PFSK-1 (cell line): ENCODE data around the gene DGAT2.

Experiments used
- FOXP2 ChIP-seq: optimal IDR thresholded peaks from 2 replicates; pipeline ENCODE3; 2011; ENCODE audit warnings: borderline replicate concordance, control low read depth, inconsistent platforms; ENCODE audit not compliant: insufficient read depth; ENCODE audit errors: extremely low read length, extremely low read depth
- POLR2AphosphoS5 ChIP-seq: IDR thresholded peaks from 2 replicates; pipeline ENCODE4 v1.6.1; 2012; ENCODE audit warnings: low read depth, mild to moderate bottlenecking, control low read depth, low read length, moderate library complexity
- SIN3A ChIP-seq: IDR thresholded peaks from 2 replicates; pipeline ENCODE4 v1.6.1; 2012; ENCODE audit warnings: mild to moderate bottlenecking, low read length, moderate library complexity, borderline replicate concordance; ENCODE audit not compliant: insufficient read depth
- TAF1 ChIP-seq: IDR thresholded peaks from 2 replicates; pipeline ENCODE4 v1.6.1; 2012; ENCODE audit warnings: low read length, control low read depth, borderline replicate concordance; ENCODE audit not compliant: insufficient read depth
- TF ChIP-seq, protein P1 (sequence below), 2 experiments: IDR thresholded peaks; 2 replicates each; pipeline versions ENCODE4 v1.6.1 to v1.8.0; 2011 to 2012; ENCODE audit warnings: low read depth in 2 of 2, low read length in 2 of 2, control low read depth in 1 of 2, inconsistent platforms in 1 of 2, mild to moderate bottlenecking in 1 of 2, moderate library complexity in 1 of 2; ENCODE audit not compliant: insufficient read depth in 1 of 2

Gene DGAT2

DNA sequence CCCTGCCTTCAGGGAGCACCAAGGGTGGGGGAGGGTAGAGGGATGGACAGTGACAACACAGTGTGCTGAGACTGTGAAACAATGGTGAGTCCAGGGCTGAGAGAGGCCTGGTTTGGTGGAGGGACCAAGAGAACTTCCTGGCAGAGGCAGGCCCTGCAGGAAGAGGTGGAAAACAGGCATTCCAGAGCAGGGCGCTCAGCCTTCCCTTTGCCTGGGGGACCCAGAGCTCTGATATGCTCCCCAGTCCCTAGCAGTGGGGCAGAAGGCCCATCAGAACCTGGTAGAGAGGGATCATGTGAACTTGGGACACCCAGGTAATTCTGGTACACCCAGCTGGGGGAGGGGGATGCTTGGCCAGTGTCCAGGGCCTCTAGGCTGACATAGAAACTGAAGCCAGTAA is 29.2 kb downstream of the DGAT2 start:
- TF ChIP-seq SIN3A (no peak), TAF1 (no peak), FOXP2 (no peak), POLR2AphosphoS5 (no peak)
- TF ChIP-seq, protein P1, sequence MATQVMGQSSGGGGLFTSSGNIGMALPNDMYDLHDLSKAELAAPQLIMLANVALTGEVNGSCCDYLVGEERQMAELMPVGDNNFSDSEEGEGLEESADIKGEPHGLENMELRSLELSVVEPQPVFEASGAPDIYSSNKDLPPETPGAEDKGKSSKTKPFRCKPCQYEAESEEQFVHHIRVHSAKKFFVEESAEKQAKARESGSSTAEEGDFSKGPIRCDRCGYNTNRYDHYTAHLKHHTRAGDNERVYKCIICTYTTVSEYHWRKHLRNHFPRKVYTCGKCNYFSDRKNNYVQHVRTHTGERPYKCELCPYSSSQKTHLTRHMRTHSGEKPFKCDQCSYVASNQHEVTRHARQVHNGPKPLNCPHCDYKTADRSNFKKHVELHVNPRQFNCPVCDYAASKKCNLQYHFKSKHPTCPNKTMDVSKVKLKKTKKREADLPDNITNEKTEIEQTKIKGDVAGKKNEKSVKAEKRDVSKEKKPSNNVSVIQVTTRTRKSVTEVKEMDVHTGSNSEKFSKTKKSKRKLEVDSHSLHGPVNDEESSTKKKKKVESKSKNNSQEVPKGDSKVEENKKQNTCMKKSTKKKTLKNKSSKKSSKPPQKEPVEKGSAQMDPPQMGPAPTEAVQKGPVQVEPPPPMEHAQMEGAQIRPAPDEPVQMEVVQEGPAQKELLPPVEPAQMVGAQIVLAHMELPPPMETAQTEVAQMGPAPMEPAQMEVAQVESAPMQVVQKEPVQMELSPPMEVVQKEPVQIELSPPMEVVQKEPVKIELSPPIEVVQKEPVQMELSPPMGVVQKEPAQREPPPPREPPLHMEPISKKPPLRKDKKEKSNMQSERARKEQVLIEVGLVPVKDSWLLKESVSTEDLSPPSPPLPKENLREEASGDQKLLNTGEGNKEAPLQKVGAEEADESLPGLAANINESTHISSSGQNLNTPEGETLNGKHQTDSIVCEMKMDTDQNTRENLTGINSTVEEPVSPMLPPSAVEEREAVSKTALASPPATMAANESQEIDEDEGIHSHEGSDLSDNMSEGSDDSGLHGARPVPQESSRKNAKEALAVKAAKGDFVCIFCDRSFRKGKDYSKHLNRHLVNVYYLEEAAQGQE (IDR thresholded peaks at IDR 0.05; ENCODE audit: insufficient read depth in 1 of 2, low read depth in 2 of 2, low read length in 2 of 2), result no peak

DNA sequence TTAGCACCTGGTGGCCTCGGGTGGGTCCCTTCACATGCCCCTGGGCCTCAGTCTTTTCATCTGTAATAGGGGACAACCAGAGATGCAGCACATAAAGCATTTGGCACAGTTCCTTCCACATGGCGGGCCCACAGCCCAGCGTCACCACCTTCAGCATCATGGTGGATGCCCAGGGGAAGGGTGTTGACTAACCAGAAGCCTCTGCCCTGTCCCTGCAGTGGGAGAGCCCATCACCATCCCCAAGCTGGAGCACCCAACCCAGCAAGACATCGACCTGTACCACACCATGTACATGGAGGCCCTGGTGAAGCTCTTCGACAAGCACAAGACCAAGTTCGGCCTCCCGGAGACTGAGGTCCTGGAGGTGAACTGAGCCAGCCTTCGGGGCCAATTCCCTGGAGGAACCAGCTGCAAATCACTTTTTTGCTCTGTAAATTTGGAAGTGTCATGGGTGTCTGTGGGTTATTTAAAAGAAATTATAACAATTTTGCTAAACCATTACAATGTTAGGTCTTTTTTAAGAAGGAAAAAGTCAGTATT is 31.6 kb downstream of the DGAT2 start:
- TF ChIP-seq, protein P1 (IDR thresholded peaks at IDR 0.05; ENCODE audit: insufficient read depth in 1 of 2, low read depth in 2 of 2, low read length in 2 of 2), result no peak
- TF ChIP-seq TAF1 (no peak), POLR2AphosphoS5 (no peak), SIN3A (no peak), FOXP2 (no peak)

DNA sequence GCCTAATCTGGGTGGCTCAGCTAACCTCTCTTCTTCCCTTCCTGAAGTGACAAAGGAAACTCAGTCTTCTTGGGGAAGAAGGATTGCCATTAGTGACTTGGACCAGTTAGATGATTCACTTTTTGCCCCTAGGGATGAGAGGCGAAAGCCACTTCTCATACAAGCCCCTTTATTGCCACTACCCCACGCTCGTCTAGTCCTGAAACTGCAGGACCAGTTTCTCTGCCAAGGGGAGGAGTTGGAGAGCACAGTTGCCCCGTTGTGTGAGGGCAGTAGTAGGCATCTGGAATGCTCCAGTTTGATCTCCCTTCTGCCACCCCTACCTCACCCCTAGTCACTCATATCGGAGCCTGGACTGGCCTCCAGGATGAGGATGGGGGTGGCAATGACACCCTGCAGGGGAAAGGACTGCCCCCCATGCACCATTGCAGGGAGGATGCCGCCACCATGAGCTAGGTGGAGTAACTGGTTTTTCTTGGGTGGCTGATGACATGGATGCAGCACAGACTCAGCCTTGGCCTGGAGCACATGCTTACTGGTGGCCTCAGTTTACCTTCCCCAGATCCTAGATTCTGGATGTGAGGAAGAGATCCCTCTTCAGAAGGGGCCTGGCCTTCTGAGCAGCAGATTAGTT is 32.3 kb downstream of the DGAT2 start:
- no peak for TF ChIP-seq SIN3A
- TF ChIP-seq POLR2AphosphoS5, result no peak
- TF ChIP-seq, protein P1 (IDR thresholded peaks at IDR 0.05; ENCODE audit: insufficient read depth in 1 of 2, low read depth in 2 of 2, low read length in 2 of 2), result no peak
- TF ChIP-seq TAF1, result no peak
- TF ChIP-seq FOXP2, result no peak

DNA sequence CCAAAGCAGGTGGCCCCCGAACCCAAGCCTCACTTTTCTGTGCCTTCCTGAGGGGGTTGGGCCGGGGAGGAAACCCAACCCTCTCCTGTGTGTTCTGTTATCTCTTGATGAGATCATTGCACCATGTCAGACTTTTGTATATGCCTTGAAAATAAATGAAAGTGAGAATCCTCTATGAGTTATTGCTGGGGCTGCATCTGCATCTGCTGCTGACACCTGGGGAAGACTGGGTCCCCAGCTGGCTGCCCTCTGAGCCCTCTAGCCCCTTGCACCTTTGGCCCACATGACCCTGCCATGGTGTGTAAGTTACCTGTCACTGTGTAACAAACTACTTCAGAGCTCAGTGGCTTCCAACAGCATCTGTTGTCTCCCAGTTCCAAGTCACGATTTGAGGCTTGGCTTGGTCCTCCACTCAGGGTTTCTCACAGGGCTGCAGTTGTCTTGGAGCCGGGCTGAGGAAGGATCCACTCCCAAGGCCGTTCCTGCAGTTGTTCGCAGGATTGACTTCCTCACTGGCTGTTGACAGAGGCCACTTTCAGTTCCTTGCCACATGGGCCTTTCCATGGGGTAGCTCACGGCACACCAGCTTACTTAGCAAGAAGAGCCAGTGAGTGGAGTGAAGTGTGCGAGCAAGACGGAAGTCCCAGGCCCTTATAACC is 32.9 kb downstream of the DGAT2 start:
- no peak for TF ChIP-seq TAF1
- TF ChIP-seq, protein P1 (IDR thresholded peaks at IDR 0.05; ENCODE audit: insufficient read depth in 1 of 2, low read depth in 2 of 2, low read length in 2 of 2), result no peak
- no peak for TF ChIP-seq SIN3A
- no peak for TF ChIP-seq FOXP2
- no peak for TF ChIP-seq POLR2AphosphoS5
